ENCODE results near the gene AGBL3.

DNA sequence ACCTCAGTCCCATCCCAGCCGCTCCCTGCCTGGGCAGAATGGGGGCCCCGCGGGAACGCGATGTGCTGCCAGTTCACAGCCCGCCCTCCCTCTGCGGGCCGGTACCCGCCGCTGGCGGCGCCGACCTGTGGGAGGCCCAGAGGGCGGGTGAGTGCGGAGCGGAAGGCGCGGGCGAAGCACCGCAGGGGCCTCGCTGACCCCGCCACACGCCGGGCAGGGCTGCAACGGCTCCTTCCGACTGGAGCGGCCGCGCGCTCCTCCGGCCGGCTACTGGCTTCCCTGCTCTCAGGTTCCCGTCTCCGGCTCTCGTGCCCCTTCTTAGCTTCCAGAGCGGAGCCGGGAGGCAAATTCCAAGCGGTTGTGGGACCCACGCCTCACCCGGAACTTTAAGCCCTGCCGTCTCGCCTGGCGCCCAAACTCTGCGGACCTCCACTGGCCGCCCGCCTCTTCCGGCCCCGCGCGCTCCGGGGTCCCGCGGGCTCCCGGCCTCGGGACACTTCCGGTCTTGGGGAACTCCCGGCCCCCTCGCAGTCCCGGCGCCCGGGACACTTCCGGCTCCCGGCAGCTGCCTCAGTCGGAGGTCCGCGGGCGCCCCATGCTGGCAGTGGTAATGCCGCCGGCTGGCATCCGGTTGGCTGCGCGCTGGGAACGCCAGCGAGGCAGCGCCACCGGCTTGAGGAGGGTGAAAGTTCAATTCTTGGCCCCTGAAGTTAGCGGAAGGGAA is 184.1 kb downstream of the AGBL3 start, which contains the start of gene CYREN:
- TF ChIP-seq, protein P1, sequence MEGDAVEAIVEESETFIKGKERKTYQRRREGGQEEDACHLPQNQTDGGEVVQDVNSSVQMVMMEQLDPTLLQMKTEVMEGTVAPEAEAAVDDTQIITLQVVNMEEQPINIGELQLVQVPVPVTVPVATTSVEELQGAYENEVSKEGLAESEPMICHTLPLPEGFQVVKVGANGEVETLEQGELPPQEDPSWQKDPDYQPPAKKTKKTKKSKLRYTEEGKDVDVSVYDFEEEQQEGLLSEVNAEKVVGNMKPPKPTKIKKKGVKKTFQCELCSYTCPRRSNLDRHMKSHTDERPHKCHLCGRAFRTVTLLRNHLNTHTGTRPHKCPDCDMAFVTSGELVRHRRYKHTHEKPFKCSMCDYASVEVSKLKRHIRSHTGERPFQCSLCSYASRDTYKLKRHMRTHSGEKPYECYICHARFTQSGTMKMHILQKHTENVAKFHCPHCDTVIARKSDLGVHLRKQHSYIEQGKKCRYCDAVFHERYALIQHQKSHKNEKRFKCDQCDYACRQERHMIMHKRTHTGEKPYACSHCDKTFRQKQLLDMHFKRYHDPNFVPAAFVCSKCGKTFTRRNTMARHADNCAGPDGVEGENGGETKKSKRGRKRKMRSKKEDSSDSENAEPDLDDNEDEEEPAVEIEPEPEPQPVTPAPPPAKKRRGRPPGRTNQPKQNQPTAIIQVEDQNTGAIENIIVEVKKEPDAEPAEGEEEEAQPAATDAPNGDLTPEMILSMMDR (IDR thresholded peaks at IDR 0.05; ENCODE audit: low read depth, low read length, poor library complexity, severe bottlenecking), result peak; percentile 82
- TF ChIP-seq EZH2phosphoT487 (IDR thresholded peaks at IDR 0.05; ENCODE audit: borderline replicate concordance, low read length), result no peak

Data from DOHH2 (cell line).